Stimulated activated CD8-positive, alpha-beta memory T cell treated with anti-CD3 and anti-CD28 coated beads, Interleukin-15, amount 100 ng/mL, for 24 hours (primary cell): Measurements from ENCODE around the gene TAAR8.
"Not testable (repeated sequence)": the region's sequence is repeated elsewhere in the genome, so short reads cannot be mapped to it uniquely, and the experiment has no call there.

Experiments used
- DNase-seq: peaks from one replicate; pipeline ENCODE4 v3.0.0-alpha.2; 2020; ENCODE audit warnings: low read depth

TAAR8 gene, protein sequence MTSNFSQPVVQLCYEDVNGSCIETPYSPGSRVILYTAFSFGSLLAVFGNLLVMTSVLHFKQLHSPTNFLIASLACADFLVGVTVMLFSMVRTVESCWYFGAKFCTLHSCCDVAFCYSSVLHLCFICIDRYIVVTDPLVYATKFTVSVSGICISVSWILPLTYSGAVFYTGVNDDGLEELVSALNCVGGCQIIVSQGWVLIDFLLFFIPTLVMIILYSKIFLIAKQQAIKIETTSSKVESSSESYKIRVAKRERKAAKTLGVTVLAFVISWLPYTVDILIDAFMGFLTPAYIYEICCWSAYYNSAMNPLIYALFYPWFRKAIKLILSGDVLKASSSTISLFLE

DNA sequence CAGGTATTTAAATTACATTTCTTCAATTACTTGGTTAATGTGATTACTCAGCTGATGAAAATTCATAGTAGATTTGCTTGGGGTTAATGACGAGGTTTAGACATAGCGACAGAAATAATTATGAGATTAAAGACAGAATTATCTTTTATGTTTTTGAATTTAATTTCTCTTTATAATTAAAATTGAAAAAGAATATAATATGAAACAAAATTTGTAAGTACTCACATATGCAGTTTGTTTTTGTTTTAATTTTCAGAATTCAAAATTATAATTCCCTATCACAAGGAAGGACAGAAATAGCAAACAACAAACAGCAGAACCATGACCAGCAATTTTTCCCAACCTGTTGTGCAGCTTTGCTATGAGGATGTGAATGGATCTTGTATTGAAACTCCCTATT, at the start of gene TAAR8:
Gene TAAR8 (plus strand): TSS at position 301 of the 400 bp plus-strand sequence. CDS start 21 bp downstream, at position 322.
- DNase-seq, result no peak

DNA sequence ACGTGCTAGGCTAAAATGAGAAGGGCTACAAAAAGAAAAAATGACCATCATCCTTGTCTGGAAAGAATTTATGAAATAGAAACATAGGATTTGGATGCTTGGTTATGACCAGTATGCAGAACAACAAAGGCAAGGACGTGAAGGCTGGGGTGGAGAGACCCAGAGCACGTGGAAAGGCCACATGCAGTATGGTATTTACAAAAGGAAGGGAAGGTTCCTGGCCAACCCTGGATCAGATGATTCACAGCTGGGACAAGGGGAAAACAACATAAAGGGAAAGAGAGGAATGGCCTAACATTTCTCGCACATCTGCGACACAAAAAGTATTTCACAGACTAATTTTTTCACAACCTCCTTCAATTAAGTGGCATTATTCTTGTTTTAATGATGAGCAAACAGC, 47.7 kb upstream of the TAAR8 start:
- no peak for DNase-seq

DNA sequence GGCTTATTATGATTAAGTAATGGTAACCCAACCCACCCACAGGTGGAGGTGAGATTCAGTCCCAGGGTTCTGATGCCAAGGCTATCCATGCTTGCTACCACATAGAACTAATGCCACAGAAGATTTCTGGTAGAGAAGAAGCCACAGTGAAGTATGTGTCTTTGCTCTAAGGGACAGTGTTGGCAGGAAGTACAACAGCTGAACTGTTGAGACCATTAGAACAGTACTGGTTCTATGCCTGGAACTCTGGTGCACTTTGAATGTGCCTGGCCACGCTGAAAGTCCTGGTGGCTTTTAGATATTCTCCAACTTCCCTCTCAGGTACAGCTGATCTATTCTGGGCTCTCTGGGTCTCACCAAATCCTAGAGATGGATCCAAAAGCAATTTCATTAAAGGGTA, 47.3 kb upstream of the TAAR8 start:
- DNase-seq, result no peak

DNA sequence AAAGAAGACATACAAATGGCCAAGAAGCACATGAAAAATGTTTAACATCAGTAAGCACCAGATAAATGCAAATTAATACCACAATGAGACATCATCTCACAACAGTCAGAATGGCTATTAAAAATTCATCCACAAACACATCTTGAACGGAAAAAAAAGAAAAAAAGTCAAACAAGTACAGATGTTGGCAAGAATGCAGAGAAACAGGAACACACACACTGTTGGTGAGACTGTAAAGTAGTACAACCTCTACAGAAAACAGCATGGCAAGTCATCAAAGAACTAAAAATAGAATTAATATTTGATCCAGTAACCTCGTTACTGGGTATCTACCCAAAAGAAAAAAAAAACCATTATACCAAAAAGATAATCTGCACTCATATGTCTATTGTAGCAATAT, 46.0 kb upstream of the TAAR8 start:
- no peak for DNase-seq

DNA sequence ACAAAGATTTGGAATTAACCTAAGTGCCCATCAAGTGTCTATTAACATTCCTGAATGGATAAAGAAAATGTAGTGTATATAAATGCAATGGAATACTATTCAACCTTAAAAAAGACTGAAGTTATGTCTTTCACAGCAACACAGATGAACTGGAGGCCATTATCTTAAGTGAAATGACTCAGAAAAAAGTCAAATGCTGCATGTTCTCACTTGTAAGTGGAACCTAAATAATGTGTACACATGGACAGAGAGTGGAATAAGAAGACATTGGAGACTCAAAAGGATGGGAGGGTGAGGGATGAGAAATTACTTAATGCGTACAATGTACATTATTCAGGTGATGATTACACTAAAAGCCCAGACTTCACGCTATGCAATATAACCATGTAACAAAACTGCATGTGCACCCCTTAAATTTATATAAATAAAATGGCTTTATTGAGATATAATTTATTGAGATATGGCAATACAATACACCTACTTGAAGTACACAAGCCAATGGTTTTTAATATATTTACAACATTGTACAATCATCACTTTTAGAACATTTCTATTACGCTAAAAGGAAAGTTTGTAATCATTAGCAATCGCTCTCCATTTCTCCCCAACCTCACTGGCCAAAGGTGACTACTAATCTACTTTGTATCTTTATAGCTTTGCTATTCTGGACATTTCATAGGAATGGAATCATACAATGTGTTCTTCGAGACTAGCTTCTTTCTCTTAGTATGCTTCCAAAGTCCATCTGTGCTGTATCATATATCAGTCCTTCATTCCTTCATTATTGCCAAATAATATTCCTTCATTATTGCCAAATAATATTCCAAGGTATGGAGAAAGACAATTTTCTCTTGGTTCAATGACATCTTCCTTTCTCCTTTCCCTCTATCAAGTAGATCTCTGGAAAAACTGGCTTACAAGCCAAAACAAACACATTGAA, 45.3 kb upstream of the TAAR8 start:
- no peak for DNase-seq

DNA sequence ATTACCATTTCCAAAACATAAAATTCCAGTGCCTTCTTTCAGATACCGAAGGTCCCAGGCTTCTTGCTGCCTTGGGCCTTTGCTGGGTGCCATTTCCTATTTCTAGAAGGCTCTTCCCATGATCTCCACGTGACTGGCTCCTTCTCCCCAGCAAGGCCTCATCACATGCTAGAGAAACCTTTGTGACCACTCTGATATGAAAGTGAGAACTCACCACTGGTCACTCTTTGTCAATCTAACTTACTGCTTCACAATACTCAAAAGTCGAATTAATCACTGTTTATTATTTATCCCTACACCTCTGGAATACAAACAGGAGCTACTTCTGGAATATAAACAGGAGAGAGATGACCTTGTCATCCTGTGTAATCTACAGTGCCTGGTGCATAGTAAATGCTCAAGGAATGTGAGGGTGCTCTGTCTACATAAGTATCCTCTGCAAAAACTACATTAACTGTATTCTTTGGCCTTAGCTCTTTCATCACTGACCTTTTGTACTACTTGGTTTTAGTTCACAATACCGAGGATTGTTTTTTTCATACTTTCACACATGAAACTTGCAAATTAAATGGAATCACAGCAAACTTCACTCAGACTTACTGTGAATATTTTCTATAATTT, 41.2 kb upstream of the TAAR8 start:
- no peak for DNase-seq

DNA sequence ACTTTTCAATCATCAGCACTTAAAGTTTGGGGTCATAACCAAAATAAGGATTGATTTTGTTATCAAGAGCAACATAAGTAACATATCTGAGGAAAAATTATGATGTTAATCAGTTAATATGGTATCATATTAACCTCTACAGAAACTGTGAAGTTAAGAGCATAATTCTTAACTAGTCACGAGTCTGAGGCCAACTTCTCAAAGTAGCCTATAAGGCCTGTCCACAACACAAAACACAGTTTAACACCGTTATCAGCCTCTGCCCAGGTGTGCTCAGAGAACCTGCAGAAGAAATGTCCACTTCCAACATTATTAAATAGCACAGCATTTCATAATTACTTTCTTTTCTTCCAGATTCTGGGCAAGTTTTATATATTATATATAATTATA, 40.6 kb upstream of the TAAR8 start:
- no peak for DNase-seq

DNA sequence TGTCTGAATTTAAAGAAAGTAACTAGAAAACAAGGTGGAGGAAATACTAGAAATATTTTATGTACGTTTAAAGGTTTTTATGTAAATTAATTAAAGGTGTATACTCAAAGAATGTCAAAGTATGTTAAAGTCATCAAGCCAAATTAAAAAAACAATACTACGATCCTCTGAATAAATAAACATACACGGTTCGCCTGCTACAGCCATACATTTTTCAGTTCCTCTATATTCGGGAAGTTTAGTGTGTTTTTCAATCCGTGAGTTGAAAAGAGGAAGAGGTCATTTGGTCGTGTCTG, 40.2 kb upstream of the TAAR8 start:
- no peak for DNase-seq

DNA sequence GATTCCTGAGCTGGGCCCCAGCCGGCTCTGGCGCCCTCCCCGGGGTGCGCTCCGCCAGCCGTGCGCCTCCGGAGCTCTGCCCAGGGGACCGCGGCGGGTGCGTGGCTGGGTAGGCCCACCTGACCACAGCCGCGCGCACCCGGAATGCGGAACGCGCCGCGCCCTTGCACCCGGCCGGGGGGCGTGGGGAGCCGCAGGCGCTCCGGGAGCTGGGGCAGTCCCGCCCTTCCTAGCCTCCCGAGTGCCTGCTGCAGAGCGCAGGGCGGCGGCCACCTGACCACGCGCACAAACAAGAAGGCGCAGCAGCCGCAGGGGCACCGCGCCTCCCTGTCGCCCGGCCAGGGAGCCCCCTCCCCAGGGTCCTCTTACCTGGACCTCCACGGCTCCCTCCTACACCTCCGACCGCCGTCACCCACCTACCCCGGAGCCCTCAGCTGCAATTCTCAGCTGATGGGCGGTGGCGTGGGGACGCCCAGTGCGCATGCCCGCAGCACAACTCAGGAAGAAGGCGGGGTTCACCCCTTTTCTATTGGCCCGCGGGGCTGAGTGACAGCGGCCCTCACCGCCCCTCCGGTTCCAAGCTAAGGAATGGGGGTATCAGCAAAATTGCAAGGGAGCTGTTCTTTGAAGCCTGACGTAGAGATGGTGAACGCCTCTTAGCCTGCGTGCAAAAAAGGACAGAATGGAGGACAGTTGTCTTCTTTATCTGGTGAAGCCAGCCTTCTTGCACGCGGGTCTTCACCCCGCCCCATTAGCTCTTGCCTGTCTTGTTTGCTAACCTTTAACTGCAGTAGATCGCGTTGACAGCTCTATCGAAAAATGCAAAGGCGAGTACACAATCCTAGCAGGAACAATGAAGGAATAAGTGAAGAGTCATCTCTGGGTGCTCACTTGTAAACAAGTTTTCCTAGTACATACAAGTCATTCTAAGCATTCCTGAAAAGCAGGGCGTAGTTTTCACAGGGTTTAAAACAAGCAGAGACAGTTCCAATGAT, 39.5 kb upstream of the TAAR8 start, which contains the start of gene STX7:
Gene STX7 (minus strand): TSS at position 479 of the 995 bp plus-strand sequence. CDS start 9,586 bp downstream, outside the sequence.
- peak; percentile 66 for DNase-seq

DNA sequence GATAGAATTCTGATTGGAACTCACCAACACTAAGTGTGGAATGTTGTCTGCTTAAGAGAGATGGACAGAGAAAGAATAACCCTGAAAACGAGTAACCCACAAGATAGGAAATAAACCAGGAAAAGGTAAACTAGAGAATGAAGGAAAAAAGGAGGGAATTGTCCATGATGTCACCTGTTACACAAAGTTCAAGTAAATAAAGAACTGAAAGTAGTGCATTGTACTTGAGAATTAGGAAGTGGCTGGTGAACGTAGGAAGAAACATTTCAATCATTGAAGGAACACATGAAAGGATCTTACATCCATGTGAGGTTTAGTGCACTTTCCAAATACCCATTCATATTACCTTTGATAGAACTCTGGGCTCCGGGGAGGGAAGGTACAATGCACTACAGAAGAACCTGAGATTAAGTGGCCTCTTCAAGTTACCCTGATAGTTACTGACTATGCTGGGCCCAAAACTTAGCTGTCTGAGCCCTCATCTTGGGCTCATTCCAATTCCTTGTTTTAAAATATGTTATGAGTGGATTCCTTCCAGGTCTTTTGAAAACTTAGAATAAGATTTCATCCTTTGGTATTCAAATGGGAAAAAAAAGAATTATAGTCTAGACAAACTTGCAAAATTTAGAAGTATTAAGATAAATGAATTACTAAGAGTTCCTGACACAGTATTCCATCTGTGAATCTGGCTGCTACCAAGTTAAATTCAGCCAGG, 38.5 kb upstream of the TAAR8 start:
- no peak for DNase-seq

DNA sequence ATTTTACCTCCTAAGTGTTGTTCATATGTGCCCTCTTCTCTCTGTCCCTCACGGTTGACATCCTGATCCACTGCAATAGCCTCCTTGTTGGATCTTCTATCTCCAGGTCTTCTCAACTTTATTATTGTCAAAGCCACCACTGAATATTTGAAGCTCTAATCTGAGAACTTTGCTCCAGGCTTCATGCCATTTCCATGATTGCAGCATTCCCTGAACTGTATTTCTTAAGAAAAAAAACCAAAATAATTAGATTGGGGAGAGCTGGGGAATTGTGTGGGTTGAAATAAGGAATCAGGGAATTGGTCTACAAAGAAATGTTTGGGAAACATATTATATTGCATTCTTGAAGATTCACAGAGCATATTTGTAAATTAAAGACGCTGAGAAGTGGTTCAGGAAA, 37.1 kb upstream of the TAAR8 start:
- no peak for DNase-seq

DNA sequence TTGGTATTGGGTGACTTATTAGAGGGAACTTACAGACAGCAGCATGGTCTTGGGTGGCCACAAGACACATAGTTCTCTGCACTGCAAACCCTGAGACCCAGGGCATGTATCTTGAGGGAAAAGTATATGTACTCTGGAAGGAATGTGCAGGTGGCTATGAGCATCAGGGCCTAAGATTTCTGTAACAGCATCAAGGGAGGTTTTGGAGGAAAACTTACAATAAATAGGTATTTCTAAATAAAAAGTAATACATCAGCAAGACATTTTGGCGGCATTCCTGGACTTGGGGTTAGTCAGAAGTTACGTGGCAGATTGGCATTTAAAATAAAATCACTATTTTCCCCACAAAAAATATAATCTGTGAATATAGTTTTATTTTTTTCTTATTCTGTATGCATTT, 31.5 kb upstream of the TAAR8 start:
- DNase-seq, result no peak

DNA sequence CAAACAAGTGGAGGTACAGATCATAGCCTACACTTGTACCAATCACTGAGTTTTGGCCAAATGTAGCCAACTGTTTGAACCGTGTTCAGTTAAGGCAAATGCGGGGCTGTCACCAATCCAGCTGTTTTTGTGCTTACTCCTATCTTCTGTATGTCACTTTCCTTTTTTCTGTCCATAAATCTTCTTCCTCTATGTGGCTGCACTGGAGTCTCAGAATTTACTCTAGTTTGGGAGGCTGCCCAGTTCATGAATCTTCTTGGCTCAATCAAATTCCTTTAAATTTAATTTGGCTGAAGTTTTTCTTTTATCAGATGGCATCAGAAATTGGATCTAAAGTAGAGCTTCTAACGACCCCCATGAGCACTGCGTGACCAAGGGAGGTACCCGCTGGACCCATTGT, 27.8 kb upstream of the TAAR8 start:
- no peak for DNase-seq

DNA sequence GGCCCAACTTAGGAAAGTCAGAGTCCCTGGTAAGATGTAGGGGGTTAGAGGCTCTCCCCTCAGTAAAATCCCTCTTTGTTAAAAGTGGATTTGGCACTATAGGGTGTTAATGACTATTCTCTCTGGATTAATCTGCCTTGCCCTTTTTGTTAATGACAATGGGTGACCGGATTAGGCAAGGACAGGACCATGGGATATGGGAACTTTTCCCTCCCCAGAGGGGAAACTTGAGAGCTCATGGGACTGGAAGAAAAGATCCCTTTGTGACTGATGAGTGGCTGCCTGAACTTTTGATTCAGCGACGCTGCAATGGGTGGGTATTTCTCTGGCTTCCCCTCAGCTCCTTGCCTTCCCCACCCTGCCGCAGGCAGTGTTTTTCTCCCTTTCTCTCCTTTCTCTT, 26.6 kb upstream of the TAAR8 start:
- no peak for DNase-seq

DNA sequence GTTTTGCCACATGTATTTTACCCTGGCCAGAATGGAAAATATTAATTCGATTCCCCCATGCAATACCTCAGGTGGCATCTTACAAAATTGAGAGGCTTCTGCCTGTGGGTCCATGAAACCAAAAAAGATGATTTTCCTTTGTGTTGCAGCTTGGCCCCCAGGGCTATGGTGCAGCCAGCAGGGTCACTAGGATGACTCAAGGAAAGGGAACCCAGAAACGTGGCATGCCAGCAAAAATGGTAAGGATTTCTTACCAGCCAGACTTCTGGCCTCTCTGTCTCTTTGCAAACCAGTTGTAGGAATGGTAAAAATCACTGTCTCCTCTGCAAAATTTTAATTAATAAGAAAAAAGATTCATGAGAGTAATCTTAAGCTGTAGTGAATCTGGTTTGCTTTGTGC, 26.0 kb upstream of the TAAR8 start:
- DNase-seq, result no peak

DNA sequence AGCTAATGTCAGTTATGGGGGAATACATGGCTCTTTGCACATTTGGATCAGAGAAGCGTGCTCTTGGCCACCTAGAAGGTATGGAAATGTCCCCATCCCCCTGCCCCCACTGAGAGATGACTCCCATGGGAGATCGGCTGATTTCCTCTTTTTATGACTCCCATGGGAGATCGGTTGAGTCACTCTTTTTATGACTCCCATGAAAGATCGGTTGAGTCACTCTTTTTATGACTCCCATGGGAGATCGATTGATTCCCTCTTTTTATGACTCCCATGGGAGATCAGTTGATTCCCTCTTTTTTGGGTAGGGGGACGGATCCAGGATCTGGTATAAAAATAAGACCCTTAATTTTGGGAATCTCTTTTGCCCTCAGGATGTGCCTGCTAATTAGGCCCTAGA, 24.7 kb upstream of the TAAR8 start:
- DNase-seq, result no peak

DNA sequence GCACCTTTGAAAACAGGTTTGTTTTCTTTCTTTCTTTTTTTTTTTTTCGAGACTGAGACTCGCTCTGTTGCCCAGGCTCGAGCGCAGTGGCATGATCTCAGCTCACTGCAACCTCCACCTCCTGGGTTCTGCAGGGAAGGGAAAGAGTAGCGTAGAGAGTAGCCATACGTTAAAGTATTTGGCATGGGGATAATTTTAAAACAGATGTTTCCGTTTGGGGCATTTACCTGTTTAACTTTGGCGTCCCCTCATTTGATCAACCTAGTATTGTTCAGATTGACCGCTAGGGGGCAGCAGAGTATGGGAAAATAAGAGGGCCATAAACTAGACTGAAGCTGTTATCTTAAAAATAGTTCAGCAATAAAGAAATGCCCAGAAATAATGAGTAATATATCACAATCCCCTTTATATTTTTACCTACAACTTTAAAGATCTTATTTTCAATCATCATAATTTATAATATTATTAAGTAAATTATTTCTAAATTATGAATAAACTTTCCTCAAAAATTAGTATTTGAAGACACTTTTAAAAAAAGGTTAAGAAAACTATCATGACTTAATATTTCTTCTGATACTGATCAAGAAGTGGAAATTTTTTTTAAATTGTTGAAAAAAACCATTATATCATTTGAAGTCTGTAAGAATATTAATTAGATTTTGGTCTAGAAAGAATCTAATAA, 22.0 kb upstream of the TAAR8 start:
- peak; percentile 37 for DNase-seq

DNA sequence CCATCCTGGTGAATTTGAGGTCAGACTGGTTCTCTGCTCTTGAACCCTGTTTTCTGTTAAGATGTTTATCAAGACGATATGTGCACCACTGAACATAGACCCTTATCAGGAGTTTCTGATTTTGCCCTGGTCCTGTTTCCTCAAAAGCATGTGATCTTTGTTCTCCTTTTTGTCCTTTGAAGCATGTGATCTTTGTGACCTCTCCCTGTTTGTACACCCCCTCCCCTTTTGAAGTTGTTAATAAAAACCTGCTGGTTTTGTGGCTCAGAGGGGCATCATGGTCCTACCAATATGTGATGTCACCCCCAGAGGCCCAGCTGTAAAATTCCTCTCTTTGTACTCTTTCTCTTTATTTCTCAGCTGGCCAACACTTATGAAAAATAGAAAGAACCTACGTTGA, 17.9 kb upstream of the TAAR8 start:
- DNase-seq, result not testable (repeated sequence)

DNA sequence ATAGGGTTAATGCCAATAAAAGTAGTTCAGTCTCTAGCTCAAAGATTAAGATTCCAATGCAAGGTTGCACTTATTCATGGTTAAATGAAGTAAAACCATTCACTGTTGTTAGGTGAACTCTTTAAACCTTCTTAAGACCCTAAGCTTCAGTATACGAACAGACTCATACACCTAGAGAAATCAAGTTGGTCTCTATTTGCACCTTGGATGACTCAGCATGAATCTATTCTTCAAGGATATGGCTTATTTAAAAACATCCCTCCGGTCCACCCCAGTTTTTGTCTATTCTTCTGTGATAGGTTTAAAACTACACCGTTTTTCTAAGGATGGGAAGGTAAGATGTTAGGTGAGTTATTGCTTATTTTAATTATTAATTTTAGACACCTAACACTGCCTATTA, 15.3 kb upstream of the TAAR8 start:
- DNase-seq, result no peak

DNA sequence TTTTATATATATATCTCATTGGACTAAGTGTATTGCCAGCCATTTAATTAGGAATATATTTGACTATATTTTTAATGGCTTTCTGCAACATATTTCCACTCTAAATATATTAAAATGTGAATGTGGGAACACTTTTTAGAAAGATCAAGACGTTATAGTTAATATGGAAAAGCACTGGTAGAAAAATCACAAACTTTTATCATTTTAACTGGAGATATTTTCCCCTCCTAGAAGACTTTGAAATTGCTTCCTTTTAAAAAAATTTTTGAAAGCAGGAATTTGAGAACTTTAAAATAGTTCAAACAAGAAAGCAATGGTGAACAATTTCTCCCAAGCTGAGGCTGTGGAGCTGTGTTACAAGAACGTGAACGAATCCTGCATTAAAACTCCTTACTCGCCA, 14.5 kb upstream of the TAAR8 start, which contains the start of gene TAAR9:
Gene TAAR9 (plus strand): TSS at position 301 of the 400 bp plus-strand sequence. CDS start 13 bp downstream, at position 314.
- no peak for DNase-seq
